Astrocyte of the cerebellum (primary cell): ENCODE measurements around the gene ATP8A2.

Experiments used
- DNase-seq: peaks from one replicate; pipeline ENCODE4 v3.0.0-alpha.2; 2011; ENCODE audit warnings: low read depth
- H3K4me3 ChIP-seq: 2 replicates; pipeline ENCODE4 v1.5.1; 2011; ENCODE audit warnings: mild to moderate bottlenecking, low read depth, low read length, moderate library complexity
- in situ Hi-C: cut with HindIII; loops from 2 replicates; pipeline ENCODE4 v1.10.0; 2017; ENCODE audit warnings: low sequenced_read_pairs
- TF ChIP-seq, protein P1 (sequence below): IDR thresholded peaks from 2 replicates; pipeline ENCODE4 v1.5.1; 2012; ENCODE audit warnings: low read length, low read depth, moderate library complexity, mild to moderate bottlenecking; ENCODE audit errors: missing control alignments

Gene ATP8A2

DNA sequence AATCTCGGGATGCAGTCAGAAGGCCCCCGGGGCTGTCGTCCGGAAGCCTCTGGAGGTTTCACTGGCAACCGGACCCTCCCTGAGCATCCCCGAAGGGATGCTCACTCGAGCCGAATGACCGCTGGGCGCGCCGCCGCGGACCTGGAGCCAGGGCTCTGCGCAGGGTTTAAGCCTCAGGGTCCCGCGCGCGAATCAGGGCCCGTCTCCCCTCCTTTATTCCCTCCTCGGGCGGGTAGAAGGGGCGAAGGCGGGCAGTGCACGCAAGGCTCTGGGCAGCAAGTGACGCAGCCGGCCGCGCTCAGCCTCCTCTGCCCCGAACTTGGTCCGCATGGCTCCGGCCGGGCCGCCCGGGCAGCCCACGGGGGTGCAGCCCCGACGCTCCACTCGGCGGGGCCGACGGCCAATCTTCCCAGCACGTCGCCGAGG, 679.5 kb downstream of the ATP8A2 start:
- in situ Hi-C loops: no loop called here
- TF ChIP-seq, protein P1, sequence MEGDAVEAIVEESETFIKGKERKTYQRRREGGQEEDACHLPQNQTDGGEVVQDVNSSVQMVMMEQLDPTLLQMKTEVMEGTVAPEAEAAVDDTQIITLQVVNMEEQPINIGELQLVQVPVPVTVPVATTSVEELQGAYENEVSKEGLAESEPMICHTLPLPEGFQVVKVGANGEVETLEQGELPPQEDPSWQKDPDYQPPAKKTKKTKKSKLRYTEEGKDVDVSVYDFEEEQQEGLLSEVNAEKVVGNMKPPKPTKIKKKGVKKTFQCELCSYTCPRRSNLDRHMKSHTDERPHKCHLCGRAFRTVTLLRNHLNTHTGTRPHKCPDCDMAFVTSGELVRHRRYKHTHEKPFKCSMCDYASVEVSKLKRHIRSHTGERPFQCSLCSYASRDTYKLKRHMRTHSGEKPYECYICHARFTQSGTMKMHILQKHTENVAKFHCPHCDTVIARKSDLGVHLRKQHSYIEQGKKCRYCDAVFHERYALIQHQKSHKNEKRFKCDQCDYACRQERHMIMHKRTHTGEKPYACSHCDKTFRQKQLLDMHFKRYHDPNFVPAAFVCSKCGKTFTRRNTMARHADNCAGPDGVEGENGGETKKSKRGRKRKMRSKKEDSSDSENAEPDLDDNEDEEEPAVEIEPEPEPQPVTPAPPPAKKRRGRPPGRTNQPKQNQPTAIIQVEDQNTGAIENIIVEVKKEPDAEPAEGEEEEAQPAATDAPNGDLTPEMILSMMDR: no peak
- no peak for DNase-seq
- H3K4me3 ChIP-seq: peak overlapping the region; percentile 59

DNA sequence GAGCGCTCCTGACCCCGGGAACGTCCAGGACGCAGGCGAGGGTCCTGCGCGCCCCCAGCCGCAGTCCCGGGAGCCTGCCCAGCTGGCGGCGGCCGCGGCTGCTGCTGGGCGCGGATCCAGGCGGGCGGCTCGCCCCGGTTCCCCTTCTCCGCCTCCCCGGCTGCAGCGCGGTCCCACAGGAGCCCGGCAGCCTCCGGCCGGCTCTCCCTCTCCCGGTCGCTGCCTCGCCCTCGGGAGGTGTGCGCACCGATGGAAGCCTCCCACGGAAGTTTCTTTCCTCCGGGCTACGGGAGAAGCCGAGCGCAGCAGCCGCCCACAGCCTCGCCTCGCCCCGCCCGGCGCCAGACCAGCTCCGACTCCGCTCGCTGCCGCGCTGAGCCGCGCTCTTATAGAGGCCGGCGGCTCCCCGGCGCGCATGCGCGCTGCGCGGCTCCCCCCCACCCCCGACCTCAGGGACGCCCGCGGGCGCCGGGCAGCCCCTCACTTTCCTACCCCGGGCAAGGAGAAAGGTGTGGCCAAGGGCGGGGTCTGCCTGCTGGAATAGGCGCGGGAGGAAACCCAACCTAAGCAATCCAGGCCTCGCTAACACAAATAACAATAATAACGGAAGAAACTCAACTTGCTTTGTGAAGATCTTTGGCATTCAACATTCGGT, 680.0 kb downstream of the ATP8A2 start, which contains the start of gene SHISA2:
Gene SHISA2, minus strand, starts transcription at position 360 of the 655 bp plus-strand sequence. CDS start 1,041 bp downstream, outside the sequence.
- H3K4me3 ChIP-seq: peak within 1 kb of the TSS; percentile 59
- peak; percentile 38 for DNase-seq
- in situ Hi-C loops: no loop called here
- TF ChIP-seq, protein P1: no peak

DNA sequence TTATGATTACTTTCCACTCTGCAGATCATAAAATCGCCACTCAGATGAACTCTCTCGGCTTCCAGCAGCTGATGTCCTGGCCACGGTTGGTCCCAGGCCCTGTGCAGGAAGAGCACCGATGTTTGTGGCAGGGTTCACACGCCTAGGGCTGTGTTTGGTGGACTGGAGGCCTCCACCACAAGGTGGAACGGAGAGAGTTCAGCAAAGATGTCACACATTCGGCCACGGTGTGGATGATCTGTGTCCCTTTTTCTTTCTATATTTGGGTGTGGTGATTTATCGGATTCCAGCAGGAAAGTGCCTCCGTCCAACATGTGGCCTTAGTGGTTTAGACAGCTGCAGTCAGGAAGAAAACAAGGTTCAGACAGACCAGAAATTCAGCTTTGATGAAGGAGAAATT, 680.6 kb downstream of the ATP8A2 start:
- in situ Hi-C loops: no loop called here
- no peak for DNase-seq
- H3K4me3 ChIP-seq: peak overlapping the region; percentile 59

DNA sequence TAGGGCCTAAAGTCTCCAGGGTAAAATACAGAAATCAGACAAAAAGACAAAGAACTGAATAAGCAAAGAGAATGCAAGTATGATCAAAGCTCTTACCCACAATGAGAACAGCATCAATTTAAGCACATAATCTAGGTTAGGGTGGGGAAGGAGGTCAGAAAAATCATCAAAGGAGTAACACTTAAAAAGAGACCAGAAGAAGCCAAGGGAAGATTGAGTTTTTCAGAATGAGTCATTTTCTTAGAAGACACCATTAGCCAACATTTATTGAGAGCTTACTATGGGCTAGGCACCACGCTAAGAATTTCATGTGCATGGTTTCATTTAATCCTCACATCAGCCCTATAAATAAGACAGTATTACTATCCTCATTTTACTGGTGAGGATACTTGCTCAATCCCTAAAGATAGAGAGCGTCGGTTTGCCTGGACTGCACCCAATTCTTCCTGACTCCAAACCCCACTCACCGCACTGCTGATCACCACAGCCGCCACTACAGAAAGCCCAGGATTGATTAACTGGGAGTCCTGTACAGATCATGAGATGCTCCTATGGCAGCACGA, 681.7 kb downstream of the ATP8A2 start:
- DNase-seq: no peak
- in situ Hi-C loops: no loop called here
- no peak overlapping the region for H3K4me3 ChIP-seq
- TF ChIP-seq, protein P1: no peak

More for the DNA sequence above, 680.6 kb downstream of the ATP8A2 start:
- TF ChIP-seq, protein P1: no peak

DNA sequence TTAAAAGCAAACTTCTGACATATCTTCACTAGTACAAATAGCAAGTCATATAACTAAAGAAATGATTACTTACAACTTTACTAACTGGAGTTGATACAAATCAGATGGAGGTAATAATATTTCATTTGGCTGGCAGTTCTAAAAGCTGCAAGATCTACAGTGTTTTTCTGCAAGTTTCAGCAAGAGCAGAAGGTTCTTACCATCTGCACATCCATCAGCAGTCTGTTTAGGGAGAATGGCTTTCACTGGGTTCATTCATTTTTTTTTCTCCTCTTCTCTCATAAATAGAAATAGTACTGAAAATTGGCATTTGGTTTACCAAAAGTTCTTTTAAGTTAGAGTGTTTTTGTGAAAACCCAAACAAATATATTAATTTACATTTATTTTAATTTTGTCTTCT, 683.1 kb downstream of the ATP8A2 start:
- no peak overlapping the region for H3K4me3 ChIP-seq
- in situ Hi-C loops: no loop called here
- TF ChIP-seq, protein P1: no peak
- no peak for DNase-seq

DNA sequence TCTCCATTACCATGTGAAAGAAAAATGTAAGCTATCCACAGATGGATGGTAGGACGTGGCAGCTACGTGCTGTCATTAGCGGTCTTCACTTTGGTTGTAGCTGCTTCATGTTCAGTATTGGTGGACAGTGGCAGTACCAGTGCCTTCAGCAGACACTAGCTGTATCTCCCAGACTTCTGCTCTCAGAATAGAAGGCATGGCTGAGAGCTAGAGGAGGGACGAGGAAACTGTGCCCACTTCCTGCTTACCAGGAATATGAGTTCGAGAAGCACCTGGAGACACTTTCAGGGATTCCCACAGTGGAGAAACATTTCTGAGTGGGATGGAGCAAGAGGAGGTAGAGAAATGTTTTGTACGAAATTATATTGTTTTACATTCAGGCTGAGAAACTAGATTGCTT, 686.9 kb downstream of the ATP8A2 start:
- DNase-seq: no peak
- no peak overlapping the region for H3K4me3 ChIP-seq
- TF ChIP-seq, protein P1: no peak
- in situ Hi-C loops: no loop called here
